HG02852 (cell line): ENCODE measurements around the gene ANK2.

Experiments used
- ATAC-seq: cut with Tn5 transposase; IDR thresholded peaks from one replicate; pipeline ENCODE4 v1.9.1; 2021; ENCODE audit warnings: mild to moderate bottlenecking, moderate library complexity; ENCODE audit not compliant: unreplicated experiment

Gene ANK2

GRCh38 chr4:113383111-113383785 lies 333.8 kb downstream of the ANK2 start:
- ATAC-seq: no peak

GRCh38 chr4:113384600-113384999 lies 335.1 kb downstream of the ANK2 start:
- ATAC-seq: no peak

GRCh38 chr4:113385281-113385899 lies 335.9 kb downstream of the ANK2 start:
- ATAC-seq: no peak

GRCh38 chr4:113389160-113389559 lies 339.7 kb downstream of the ANK2 start:
- ATAC-seq: no peak

- ATAC-seq: no peak
These were observed 341.4 kb downstream of the ANK2 start for GRCh38 chr4:113390850-113391249.

GRCh38 chr4:113394108-113394729 lies 344.8 kb downstream of the ANK2 start:
- no peak for ATAC-seq

- peak; percentile 94 for ATAC-seq
These were observed 345.5 kb downstream of the ANK2 start for GRCh38 chr4:113394730-113395530.

- ATAC-seq: no peak
These were observed 347.8 kb downstream of the ANK2 start for GRCh38 chr4:113397114-113397701.

GRCh38 chr4:113398441-113399143 lies 349.1 kb downstream of the ANK2 start:
- no peak for ATAC-seq

GRCh38 chr4:113404167-113404571 lies 354.7 kb downstream of the ANK2 start:
- ATAC-seq: no peak

- no peak for ATAC-seq
These were observed 355.4 kb downstream of the ANK2 start for GRCh38 chr4:113404841-113405240.

- ATAC-seq: no peak
These were observed 356.6 kb downstream of the ANK2 start for GRCh38 chr4:113405874-113406722.

GRCh38 chr4:113406723-113407016 lies 357.2 kb downstream of the ANK2 start:
- no peak for ATAC-seq

GRCh38 chr4:113407409-113407808 lies 358.0 kb downstream of the ANK2 start:
- no peak for ATAC-seq

GRCh38 chr4:113409181-113409580 lies 359.7 kb downstream of the ANK2 start:
- no peak for ATAC-seq

- ATAC-seq: no peak
These were observed 361.2 kb downstream of the ANK2 start for GRCh38 chr4:113410686-113411085.

GRCh38 chr4:113411496-113411938 lies 362.1 kb downstream of the ANK2 start:
- ATAC-seq: no peak

- ATAC-seq: no peak
These were observed 370.2 kb downstream of the ANK2 start for GRCh38 chr4:113419631-113420030.

- ATAC-seq: no peak
These were observed 371.5 kb downstream of the ANK2 start for GRCh38 chr4:113420938-113421337.

- no peak for ATAC-seq
These were observed 374.2 kb downstream of the ANK2 start for GRCh38 chr4:113423631-113424030.
